ENCODE results near the gene GNAT1.

The GNAT1 gene

DNA sequence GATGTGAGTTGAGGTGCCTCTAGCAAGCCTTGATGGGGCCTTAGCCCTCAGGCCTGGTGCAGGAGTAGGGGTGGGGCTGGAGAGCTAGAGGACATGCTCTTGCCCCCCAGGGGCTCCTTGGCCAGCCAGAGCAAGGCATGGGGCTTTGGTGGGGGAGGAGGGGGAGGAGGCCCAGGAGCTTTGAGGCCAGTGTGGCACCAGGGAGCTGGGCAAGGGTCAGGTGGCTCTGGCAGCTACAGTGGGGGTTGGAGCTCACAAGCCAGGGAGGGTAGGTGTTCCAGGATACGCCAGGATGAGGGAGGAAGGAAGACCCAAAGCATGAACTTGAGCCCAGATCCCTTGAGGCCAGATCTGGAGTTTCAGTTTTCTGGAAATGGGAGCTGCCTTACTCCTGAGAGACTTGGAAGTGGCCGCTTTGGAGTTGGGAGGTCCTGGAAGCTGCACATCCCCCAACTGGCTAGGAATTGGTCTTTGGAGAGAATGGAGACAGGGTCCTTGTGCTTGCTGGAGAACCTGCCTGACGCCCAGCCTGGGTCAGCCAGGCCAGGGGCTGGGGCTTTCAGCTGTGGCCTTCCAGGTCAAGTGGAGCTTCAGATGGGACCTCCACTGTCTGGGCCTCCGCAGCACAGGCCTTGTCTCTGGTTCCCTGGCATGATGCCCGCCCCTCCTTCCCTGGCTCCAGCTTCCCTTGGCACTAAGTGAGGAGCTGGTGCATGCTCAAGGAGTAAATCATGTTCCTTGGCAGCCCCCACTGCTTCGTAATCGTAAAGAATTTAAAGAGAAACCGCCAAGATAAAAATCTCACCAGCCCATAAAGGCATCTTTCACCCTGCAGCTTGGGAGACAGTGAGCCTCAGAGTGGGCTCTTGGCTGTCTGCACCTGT lies 27.6 kb upstream of the GNAT1 start:
- peak; percentile 94 for DNase-seq

GRCh38 chr3:50164481-50164880 lies 26.9 kb upstream of the GNAT1 start:
- no peak for DNase-seq

DNA sequence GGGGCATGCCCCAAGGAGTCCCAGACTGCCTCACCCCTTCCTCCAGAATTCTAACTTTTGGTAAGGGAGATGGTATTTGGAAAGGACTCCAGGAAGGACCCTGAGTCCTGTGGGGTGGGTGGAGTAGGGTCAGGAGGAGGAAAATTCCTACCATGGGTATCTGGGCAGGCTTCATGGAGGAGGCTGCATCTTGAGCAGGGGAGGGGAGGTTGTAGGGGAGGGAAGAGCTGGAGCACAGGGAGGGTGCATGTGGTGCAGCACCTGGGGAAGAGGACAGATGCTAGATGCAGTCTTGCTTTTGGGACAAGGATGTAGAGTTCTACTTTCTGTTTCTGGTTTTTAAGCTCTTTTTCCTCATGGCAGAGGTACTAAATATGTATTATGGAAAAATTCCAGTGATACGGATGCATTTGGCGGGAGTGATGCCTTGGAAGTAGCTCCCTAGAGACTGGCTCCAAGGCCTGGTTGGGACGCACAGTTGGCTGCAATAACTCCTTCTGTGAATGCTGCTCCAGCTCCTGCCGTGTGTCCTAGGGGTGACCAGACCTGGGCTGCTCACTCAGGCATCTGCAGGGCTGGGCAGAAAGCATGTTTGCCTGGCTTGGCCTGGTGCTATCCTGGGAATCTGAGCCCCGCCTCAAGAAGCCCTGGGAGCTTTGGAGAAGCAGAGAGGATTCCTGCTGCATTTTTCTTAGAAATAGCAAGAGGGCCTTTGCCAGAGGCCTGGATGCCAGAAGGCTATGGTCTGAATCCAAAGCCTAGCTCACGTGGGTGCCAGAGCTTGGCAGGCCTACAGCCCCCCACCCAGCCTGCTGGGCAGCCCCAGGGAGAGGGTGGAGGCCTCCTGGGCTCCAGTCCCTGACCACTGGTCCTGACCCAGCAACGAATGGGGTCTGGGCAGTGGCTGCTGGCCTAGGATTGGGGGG lies 26.2 kb upstream of the GNAT1 start:
- peak; percentile 80 for DNase-seq

- DNase-seq, result peak; percentile 13
These were observed 25.4 kb upstream of the GNAT1 start for GRCh38 chr3:50165910-50166538.

- DNase-seq, result peak; percentile 68
These were observed 24.8 kb upstream of the GNAT1 start for GRCh38 chr3:50166620-50167019.

GRCh38 chr3:50167069-50167840 lies 24.2 kb upstream of the GNAT1 start:
- DNase-seq, result no peak

GRCh38 chr3:50167841-50168209 lies 23.6 kb upstream of the GNAT1 start:
- no peak for DNase-seq

- no peak for DNase-seq
These were observed 23.0 kb upstream of the GNAT1 start for GRCh38 chr3:50168388-50168787.

GRCh38 chr3:50168791-50169190 lies 22.6 kb upstream of the GNAT1 start:
- no peak for DNase-seq

GRCh38 chr3:50169232-50169832 lies 22.1 kb upstream of the GNAT1 start:
- no peak for DNase-seq

DNA sequence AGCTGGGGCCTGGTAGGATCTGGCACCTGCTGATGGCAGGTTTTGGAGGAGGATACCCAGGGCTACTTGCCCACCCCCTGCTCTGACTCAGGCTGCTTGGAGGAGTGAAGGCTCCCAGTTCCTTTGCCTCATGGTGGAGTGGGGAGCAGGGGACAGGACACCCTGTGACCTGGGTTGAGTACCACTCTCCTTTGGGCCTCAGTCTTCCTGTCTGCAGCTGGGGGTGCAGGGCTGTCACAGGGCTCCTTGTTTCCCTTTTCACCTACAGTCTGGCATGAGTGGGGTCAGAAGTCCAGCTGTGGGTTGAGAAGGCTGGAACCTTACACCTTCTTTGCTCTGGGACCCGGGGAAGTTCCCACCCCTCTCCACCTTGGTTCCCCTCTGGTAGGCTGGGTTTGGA lies 21.6 kb upstream of the GNAT1 start:
- no peak for DNase-seq

DNA sequence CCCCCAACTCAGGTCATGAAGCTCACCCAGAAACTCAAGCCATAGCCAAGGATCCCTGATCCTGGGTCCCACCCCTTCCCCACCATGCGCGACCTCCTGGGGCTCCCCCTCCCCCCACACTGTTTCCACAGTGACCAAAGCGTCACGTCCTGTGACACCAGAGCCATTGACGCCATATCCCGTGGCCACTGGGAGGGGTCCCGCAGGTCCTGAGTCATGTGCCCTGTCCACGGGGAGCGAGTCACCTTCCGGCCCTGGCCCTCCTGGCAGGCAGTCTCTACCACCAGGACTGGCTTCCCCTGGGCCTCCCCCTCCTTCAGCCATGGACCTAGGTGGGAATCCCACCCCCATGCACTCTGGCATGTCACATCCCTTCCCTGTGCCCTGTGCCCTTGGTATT lies 20.7 kb upstream of the GNAT1 start:
- peak; percentile 38 for DNase-seq

DNA sequence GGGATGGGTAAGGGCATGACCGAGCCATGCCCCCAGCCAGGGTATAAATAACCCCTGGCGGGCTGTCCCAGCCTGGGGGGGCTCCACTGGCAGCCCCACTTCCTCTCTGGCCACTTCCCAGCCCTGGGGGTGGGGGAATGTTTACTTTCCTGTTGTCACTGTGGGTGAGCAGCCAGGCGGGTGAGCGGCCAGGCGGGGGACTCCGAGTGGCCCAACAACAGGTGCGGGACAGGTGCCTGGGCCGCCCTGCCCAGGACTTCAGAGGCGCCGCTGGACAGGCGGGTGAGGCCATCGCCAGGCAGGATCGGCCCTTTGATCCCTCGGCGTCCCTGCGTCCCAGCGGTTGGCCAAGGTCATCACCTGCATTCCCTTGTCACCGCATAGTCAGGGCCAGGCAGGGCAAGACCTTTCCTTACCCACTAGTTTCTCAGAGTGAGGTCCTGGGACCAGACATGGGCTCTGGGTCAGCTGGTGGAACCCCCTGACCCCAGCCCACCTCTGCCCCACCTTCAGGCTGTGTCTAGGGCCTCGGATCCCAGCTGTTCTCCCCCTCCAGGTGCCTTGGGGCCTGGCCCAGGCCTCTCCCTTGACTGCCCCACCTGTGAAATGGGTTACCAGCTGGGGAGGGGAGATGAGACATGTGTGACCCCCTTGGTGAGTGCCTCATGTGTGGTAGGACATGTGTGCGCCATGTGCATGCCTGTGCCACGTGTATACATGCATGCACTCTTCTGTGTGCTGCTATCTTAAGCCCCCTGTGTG lies 19.7 kb upstream of the GNAT1 start:
- DNase-seq, result no peak

DNA sequence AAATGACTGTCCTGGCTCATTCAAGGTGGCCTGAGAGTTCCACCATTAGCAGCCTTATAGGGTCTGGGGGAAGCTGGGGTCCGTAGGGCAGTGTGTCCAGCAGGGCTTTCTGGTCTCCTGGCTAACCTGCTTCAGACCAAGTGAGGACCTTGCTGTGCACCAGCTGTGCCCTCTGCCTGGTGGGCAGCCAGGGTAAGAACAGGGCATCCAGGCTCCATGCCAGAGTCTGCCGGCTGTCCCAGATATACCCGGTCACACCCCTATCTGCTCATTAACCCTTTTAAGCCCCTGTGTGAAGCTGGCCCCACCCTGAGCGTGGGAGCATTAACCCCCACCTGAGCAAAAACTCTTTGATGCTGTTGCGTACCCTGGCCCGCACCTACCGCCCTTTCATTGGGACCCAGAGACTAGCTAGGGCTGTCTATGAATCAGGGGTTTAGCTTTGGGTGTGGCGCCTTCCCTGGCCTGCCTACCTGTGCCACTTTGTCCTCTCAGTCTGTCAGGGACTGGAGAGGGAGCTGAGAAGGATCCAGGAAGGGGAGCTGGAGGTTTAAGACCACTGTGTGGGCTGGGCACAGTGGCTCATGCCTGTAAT lies 18.7 kb upstream of the GNAT1 start:
- DNase-seq, result no peak

DNA sequence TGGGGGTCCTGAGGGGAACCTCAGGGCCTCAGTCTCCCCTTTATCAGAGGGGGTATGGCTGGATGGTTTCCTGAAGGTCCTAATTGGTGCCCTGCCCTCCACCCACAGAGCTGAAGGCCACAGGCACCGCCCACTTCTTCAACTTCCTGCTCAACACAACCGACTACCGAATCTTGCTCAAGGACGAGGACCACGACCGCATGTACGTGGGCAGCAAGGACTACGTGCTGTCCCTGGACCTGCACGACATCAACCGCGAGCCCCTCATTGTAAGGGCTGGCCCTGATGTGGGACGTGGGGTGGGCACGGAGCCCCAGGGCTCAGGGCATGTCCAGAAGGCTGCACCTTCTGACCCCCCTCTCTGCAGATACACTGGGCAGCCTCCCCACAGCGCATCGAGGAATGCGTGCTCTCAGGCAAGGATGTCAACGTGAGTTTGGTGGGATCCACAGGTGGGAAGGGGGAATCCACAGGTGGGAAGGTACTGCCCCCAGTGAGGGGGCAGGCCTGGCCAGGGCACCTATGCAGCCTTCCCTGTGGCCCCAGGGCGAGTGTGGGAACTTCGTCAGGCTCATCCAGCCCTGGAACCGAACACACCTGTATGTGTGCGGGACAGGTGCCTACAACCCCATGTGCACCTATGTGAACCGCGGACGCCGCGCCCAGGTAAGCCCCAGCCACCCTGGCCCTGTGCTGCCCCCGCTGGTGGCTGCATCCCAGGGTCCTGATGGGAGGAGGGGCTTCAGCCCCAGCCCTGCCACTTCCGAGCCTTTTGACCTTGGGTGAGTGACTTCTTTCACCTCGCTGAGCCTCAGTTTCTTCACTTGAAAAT lies 17.5 kb upstream of the GNAT1 start:
- no peak for DNase-seq

GRCh38 chr3:50174517-50174895 lies 16.9 kb upstream of the GNAT1 start:
- no peak for DNase-seq

- DNase-seq, result no peak
These were observed 16.4 kb upstream of the GNAT1 start for GRCh38 chr3:50174947-50175524.

GRCh38 chr3:50177346-50177745 lies 14.1 kb upstream of the GNAT1 start:
- DNase-seq, result no peak

- no peak for DNase-seq
These were observed 11.7 kb upstream of the GNAT1 start for GRCh38 chr3:50179710-50180109.

- DNase-seq, result no peak
These were observed 9.4 kb upstream of the GNAT1 start for GRCh38 chr3:50181985-50182384.

Measured in fibroblast of upper back skin (primary cell).